Activated CD4-positive, alpha-beta T cell treated with anti-CD3 and anti-CD28 coated beads, Interleukin-2, amount 10 ng/mL, durations not matched to agents 7 days and 5 days (primary cell): ENCODE measurements around the gene STK33. TPM values are rescaled to one million over a fixed set of nuclear protein-coding genes. Genes with fewer than 3 reads are reported as not detected.

ENCODE experiments used
- CTCF ChIA-PET: fragments of 350-600 bp; sonication (Branson Sonifier 250); formaldehyde crosslinking; loops from one replicate; lab custom pipeline; 2021; ENCODE audit warnings: antibody characterized with exemption; lab: Charles Lee
- POLR2A ChIA-PET: fragments of 350-600 bp; sonication (Branson Sonifier 250); formaldehyde crosslinking; loops from one replicate; lab custom pipeline; 2021; ENCODE audit warnings: antibody characterized with exemption; lab: Charles Lee
- DNase-seq: peaks from one replicate; pipeline ENCODE4 v3.0.0-alpha.2; 2020
- H3K27ac Mint-ChIP-seq: one replicate; pipeline ENCODE4 v1.8.0; 2021; ENCODE audit warnings: mild to moderate bottlenecking, moderate library complexity, mixed read lengths
- H3K27me3 Mint-ChIP-seq: one replicate; pipeline ENCODE4 v1.8.0; 2021; ENCODE audit warnings: mixed read lengths
- H3K36me3 Mint-ChIP-seq: one replicate; pipeline ENCODE4 v1.8.0; 2021; ENCODE audit warnings: low read depth, mixed read lengths
- H3K4me1 Mint-ChIP-seq: one replicate; pipeline ENCODE4 v1.8.0; 2021; ENCODE audit warnings: mixed read lengths
- H3K4me3 Mint-ChIP-seq: one replicate; pipeline ENCODE4 v1.8.0; 2021; ENCODE audit warnings: mild to moderate bottlenecking, moderate library complexity, mixed read lengths
- H3K9me3 Mint-ChIP-seq: one replicate; pipeline ENCODE4 v1.8.0; 2021; ENCODE audit warnings: mixed read lengths
- total RNA-seq, 2 experiments: library from RNA; stranded (reverse); gene quantifications; one replicate each; pipeline ENCODE4 v1.2.3, GENCODE V29; 2021

STK33 gene
- total RNA-seq, 2 experiments from 2014 or later = 0.79 to 1.1 TPM

DNA sequence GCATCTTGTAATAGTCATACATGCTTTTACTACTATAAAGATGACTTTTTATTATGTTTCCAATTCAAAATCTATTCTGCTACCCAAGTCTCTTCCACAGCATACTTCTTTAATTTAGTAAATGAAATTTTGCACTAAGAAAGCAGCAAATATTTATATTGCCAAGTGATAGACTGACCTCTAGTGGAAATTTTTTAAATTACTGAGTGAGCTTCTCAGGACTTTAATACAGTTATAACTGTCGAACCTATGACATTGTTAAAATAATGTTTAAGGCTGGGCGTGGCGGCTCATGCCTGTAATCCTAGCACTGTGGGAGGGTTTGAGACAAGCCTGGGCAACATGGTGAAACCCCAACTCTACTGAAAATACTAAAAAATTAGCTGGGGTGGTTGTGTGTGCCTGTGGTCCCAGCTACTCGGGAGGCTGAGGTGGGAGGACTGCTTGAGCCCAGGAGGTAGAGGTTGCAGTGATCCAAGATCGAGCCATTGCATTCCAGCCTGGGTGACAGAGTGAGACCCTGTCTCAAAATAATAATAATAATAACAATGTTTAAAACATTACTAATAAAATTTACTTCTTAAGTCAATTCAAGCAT, 27.3 kb downstream of the STK33 start:
- no peak for DNase-seq
- Mint-ChIP-seq H3K36me3 (no peaks in the 10 kb centered on the region), H3K4me3 (no peak overlapping the region), H3K9me3 (no peaks in the 10 kb centered on the region), H3K27ac (no peak overlapping the region), H3K4me1 (no peaks in the 10 kb centered on the region), H3K27me3 (peaks cover 37% of the 10 kb centered on the region)
- CTCF ChIA-PET = interaction anchor here (1.0 to 1.3 kb wide), 3 partner anchors 46 to 374 kb away, joined by 3 read pairs; no protein-coding TSS in a partner anchor
- POLR2A ChIA-PET = no interaction called here

DNA sequence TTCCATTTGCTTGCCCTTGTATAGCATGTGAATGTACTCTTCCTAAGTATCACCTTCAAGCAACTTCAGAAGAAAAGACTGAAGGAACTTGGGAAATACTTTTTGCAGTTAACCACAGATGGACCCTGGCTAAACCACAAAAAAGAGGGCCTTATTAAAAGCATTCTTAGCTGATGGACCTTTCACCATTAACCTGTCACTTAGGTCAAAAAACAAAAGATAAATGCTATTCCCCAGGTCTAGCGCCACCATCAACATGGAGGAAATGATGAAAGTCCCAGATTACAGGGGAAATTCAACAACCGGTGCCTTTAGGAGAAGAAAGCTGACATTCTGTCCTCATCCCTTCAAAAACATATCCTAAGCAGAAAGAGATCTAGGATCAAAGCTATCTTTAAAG, 29.5 kb downstream of the STK33 start:
- ChIA-PET POLR2A (no interaction called here), CTCF (no interaction called here)
- Mint-ChIP-seq H3K27ac (no peak overlapping the region), H3K4me1 (no peaks in the 10 kb centered on the region), H3K36me3 (no peaks in the 10 kb centered on the region), H3K4me3 (no peak overlapping the region), H3K27me3 (peaks cover 38% of the 10 kb centered on the region), H3K9me3 (peaks cover 3% of the 10 kb centered on the region)
- no peak for DNase-seq

DNA sequence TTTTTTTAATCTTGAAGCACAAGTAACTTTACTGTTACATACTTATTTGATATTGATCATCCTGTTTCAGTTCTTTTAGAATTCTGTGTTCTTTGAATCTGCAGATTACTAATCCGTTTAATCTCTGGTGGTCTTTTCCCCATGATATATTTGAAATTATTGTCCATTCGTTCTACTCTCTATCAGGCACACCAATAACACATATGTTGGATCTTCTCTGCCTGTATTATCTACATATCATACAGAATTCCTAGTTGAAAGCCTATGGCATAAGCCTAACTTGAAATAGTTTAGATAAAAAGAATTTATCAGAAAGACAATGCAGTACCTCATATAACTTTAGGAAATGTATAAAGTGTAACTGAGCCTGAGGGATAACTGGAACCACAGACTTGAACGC, 32.6 kb downstream of the STK33 start:
- Mint-ChIP-seq H3K9me3 (peaks cover 3% of the 10 kb centered on the region), H3K36me3 (no peaks in the 10 kb centered on the region), H3K4me1 (no peaks in the 10 kb centered on the region), H3K27me3 (peaks cover 41% of the 10 kb centered on the region), H3K4me3 (no peak overlapping the region), H3K27ac (no peak overlapping the region)
- CTCF ChIA-PET = no interaction called here
- POLR2A ChIA-PET = no interaction called here
- no peak for DNase-seq

DNA sequence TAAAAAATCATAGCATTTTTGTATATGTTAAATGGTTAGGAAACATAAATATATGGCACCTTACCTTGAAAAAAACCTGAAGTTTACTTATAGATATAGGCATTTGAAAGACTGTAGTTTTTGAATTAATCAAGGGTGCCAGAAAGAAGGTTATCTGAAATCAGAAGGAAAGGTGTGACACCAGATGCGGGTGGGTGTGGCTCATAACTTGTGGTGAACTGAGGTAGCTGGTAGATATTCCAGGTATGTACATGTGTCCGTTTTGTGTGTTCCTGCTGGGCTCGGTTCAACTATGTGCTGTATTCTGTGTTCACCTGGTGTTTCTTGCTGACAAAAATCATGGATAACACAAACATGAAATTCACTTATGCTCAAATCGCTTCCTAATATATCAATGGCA, 35.6 kb downstream of the STK33 start:
- no peaks in the 10 kb centered on the region for H3K4me1 Mint-ChIP-seq
- POLR2A ChIA-PET = no interaction called here
- DNase-seq = no peak
- H3K9me3 Mint-ChIP-seq = peaks cover 3% of the 10 kb centered on the region
- H3K36me3 Mint-ChIP-seq = no peaks in the 10 kb centered on the region
- no peak overlapping the region for H3K4me3 Mint-ChIP-seq
- H3K27ac Mint-ChIP-seq = no peak overlapping the region
- CTCF ChIA-PET = no interaction called here
- peaks cover 36% of the 10 kb centered on the region for H3K27me3 Mint-ChIP-seq

DNA sequence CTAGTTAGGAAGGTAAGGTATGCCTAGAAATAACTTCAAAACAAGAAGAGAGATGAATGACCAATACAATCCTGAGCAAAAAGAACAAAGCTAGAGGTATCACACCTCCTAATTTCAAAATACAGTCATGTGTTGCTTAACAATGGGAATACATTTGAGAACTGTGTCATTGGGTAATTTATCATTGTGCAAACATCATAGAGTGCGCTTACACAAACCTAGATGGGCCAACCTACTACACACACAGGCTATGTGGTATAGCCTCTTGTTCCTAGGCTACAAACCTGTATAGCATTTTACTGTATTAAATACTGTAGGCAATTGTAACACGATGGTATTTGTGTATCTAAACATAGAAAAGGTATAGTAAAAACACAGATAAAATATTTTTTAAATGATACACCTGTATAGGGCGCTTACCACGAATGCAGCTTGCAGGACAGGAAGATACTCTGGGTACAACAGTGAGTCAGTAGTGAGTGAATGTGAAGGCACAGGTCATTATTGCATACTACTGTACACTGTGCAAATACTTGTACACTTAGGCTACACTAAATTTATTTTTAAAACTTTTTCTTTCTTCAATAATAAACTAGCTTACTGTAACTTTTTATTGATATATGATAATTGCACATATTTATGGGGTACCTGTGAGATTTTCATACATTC, 48.2 kb downstream of the STK33 start:
- H3K4me3 Mint-ChIP-seq = no peak overlapping the region
- peaks cover 18% of the 10 kb centered on the region for H3K27me3 Mint-ChIP-seq
- H3K36me3 Mint-ChIP-seq = no peaks in the 10 kb centered on the region
- ChIA-PET POLR2A (no interaction called here), CTCF (no interaction called here)
- no peak for DNase-seq
- no peak overlapping the region for H3K27ac Mint-ChIP-seq
- peaks cover 5% of the 10 kb centered on the region for H3K9me3 Mint-ChIP-seq
- H3K4me1 Mint-ChIP-seq = no peaks in the 10 kb centered on the region

DNA sequence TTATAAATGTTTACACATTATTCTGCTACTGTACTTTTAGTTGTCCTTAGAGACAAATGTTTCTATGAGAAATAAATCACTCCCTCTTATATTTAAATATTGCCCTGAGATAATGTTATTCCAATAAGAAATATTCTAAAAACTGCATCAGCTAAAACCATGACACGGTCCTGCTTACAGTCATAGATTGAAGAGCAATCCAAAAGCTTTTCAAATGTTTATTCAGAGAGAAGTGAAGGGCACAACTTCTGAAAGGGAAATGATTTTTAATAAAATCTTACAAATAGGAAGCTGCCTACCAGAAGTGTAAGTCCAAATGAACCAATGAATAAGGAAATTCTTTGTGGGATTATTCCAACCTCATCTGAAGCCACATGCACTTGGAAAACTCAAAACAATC, 49.2 kb downstream of the STK33 start:
- Mint-ChIP-seq H3K27me3 (peaks cover 14% of the 10 kb centered on the region), H3K9me3 (peaks cover 5% of the 10 kb centered on the region), H3K36me3 (no peaks in the 10 kb centered on the region), H3K27ac (no peak overlapping the region), H3K4me3 (no peak overlapping the region), H3K4me1 (no peaks in the 10 kb centered on the region)
- no peak for DNase-seq
- POLR2A ChIA-PET = no interaction called here
- CTCF ChIA-PET = no interaction called here

DNA sequence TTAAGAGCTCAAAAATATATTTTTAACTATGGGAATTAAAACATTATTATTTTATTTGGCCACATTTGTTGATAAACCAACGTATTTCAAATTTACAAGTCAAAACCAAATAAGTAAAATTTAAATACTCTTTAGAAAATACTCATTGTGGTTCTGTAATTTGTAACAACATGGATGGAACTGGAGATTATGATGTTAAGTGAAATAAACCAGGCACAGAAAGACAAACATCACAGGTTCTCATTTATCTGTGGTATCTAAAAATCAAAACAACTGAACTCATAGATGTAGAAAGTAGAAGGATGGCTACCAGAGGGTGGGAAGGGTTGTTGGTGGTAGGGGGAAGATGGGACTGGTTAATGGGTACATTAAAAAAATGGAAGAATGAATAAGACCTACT, 50.8 kb downstream of the STK33 start:
- ChIA-PET POLR2A (no interaction called here), CTCF (no interaction called here)
- H3K36me3 Mint-ChIP-seq = no peaks in the 10 kb centered on the region
- no peak for DNase-seq
- H3K27ac Mint-ChIP-seq = no peak overlapping the region
- no peaks in the 10 kb centered on the region for H3K4me1 Mint-ChIP-seq
- H3K27me3 Mint-ChIP-seq = peaks cover 8% of the 10 kb centered on the region
- peaks cover 5% of the 10 kb centered on the region for H3K9me3 Mint-ChIP-seq
- H3K4me3 Mint-ChIP-seq = no peak overlapping the region

DNA sequence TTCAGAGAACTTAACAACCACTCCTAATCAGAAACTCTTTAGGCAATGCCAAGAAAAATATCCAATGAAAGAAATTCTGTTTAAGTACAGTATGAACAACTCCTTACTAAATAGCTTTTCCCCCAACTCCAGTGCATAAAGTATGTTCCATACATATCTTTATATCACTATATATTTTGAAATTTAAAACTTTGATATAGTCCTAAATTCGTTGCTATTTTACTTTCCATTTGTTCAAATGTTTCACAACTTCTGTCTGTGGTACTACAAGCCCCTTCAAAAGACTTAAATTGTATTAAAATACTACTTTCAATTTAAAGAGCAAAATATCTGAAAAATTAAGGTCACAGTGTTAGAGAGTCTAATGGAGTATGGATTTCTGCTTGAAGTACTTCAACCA, 52.6 kb downstream of the STK33 start:
- no peak for DNase-seq
- H3K9me3 Mint-ChIP-seq = no peaks in the 10 kb centered on the region
- no peaks in the 10 kb centered on the region for H3K4me1 Mint-ChIP-seq
- H3K27me3 Mint-ChIP-seq = peaks cover 8% of the 10 kb centered on the region
- H3K27ac Mint-ChIP-seq = no peak overlapping the region
- H3K4me3 Mint-ChIP-seq = no peak overlapping the region
- ChIA-PET POLR2A (no interaction called here), CTCF (no interaction called here)
- no peaks in the 10 kb centered on the region for H3K36me3 Mint-ChIP-seq

DNA sequence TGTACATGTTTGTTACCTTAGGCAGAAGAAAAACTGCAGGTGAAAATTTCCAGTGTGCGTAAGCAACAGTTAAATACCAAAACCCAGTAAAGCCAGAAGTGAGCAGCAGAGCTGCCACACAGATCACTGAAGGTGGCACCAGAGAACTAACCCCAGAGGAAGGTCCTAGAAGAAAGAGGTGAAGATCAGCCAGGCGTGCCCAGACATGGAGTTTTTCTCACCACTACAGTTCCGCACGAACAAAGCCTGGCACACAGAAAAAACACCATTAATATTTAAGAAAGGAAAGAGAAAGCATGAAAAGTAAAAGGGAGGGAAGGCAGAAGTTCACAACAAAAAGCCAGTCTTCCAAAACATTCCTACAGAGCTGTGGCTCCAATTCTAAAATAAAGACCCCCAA, 60.7 kb downstream of the STK33 start:
- Mint-ChIP-seq H3K27ac (no peak overlapping the region), H3K4me3 (no peak overlapping the region)
- no peak for DNase-seq

DNA sequence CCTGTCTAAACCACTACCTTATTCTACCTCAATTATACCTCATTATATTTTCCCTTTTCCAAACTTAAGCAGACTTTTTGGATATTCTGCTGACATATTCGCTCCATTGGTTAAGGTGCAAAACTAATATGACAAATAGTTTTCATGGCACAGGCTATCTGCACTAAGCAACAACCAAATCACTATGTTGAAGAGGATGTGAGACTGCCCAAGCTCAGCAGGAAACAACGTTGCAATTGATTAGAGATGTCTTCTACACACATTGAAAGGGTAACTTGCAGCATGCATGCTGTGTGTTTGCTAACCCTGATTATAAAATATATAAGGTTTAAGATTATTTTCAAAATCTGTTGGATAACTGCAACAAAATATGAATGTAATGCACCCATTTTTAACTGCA, 61.6 kb downstream of the STK33 start:
- H3K4me1 Mint-ChIP-seq = no peaks in the 10 kb centered on the region
- no peaks in the 10 kb centered on the region for H3K9me3 Mint-ChIP-seq
- CTCF ChIA-PET = no interaction called here
- no peak overlapping the region for H3K4me3 Mint-ChIP-seq
- POLR2A ChIA-PET = no interaction called here
- H3K27me3 Mint-ChIP-seq = peaks cover 8% of the 10 kb centered on the region
- H3K27ac Mint-ChIP-seq = no peak overlapping the region
- no peak for DNase-seq
- no peaks in the 10 kb centered on the region for H3K36me3 Mint-ChIP-seq

More for the DNA sequence above, 60.7 kb downstream of the STK33 start:
- Mint-ChIP-seq H3K36me3 (no peaks in the 10 kb centered on the region), H3K9me3 (no peaks in the 10 kb centered on the region), H3K4me1 (no peaks in the 10 kb centered on the region), H3K27me3 (peaks cover 8% of the 10 kb centered on the region)
- CTCF ChIA-PET = no interaction called here
- POLR2A ChIA-PET = no interaction called here

DNA sequence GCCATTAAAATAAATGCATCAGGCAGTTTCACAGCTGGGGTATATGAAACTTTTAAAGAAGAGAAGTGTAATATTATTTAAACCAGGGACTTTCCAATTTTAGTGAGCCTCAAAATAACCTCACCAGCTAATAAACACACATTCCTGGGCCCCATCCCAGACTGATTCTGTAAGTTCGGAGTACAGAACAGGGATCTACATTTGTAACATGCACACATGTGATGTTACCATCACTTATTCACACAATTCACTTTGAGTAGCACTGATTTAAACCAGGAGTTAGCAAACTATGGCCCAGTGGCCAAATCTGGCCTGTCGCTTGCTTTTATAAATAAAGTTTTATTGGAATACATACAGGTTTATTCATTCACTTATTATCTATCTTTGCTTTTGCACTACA, 62.0 kb downstream of the STK33 start:
- CTCF ChIA-PET = no interaction called here

DNA sequence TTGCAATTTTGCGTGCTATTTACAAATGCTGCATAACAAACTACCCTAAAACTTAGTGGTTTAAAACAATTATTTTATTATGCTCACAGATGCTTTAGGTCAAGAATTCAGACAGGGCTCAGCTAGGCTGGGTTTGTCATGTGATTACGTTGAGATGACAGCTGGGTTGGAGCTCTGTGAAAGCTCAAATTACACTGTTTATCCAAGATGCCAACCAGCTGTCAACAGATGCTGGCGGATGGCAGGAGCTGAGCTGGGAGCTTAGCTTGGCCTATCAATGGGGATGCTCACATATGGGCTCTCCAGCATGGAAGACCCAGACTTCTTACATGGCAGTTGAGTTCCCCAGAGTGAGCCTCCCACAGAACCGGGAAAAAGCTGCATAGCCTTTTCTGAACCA, 62.7 kb downstream of the STK33 start:
- Mint-ChIP-seq H3K27ac (no peak overlapping the region), H3K4me3 (no peak overlapping the region), H3K27me3 (peaks cover 8% of the 10 kb centered on the region), H3K36me3 (no peaks in the 10 kb centered on the region), H3K4me1 (no peaks in the 10 kb centered on the region), H3K9me3 (no peaks in the 10 kb centered on the region)
- ChIA-PET CTCF (no interaction called here), POLR2A (interaction anchor here (0.7 kb wide), 1 partner anchor 654 kb away, joined by 3 read pairs; no protein-coding TSS in a partner anchor)
- DNase-seq = no peak

More for the DNA sequence above, 62.0 kb downstream of the STK33 start:
- H3K9me3 Mint-ChIP-seq = no peaks in the 10 kb centered on the region
- no peak overlapping the region for H3K27ac Mint-ChIP-seq
- DNase-seq = no peak
- H3K4me3 Mint-ChIP-seq = no peak overlapping the region
- H3K27me3 Mint-ChIP-seq = peaks cover 8% of the 10 kb centered on the region
- H3K4me1 Mint-ChIP-seq = no peaks in the 10 kb centered on the region
- H3K36me3 Mint-ChIP-seq = no peaks in the 10 kb centered on the region
- POLR2A ChIA-PET = no interaction called here

DNA sequence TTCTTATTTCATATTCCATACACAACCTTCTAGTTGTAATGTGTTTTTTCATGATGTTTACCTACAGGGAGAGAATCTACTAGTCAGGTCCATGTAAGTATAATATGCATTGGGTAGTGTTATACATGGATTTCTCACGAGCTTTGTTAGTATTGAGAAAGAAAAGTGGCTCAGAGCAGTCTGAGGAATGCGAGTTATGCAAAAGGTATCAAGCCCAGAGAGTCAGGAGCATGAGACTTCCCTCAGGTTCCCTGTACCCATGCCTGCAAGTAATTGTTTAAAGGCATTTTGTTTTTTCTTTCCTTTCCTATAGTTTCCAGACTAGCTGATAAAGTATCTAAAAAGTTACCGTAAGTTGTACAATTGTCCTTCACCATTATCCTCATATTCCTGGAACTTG, 66.1 kb downstream of the STK33 start:
- H3K4me3 Mint-ChIP-seq = no peak overlapping the region
- no peak overlapping the region for H3K27ac Mint-ChIP-seq
- CTCF ChIA-PET = interaction anchor here (0.8 kb wide), 1 partner anchor 24 kb away, joined by 3 read pairs; no protein-coding TSS in a partner anchor
- H3K36me3 Mint-ChIP-seq = no peaks in the 10 kb centered on the region
- H3K4me1 Mint-ChIP-seq = no peaks in the 10 kb centered on the region
- no peaks in the 10 kb centered on the region for H3K9me3 Mint-ChIP-seq
- DNase-seq = no peak
- no peaks in the 10 kb centered on the region for H3K27me3 Mint-ChIP-seq
- POLR2A ChIA-PET = no interaction called here

DNA sequence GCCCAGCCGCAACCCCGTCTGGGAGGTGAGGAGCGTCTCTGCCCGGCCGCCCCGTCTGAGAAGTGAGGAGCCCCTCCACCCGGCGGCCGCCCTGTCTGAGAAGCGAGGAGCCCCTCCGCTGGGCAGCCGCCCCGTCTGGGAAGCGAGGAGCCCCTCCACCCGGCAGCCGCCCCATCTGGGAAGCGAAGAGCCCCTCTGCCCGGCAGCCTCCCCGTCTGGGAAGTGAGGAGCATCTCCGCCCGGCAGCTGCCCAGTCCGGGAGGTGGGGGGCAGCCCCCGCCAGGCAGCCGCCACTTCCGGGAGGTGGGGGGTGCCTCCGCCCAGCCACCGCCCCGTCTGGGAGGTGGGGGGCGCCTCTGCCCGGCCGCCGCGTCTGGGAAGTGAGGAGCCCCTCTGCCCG, 70.6 kb downstream of the STK33 start:
- Mint-ChIP-seq H3K27me3 (peaks cover 3% of the 10 kb centered on the region), H3K27ac (no peak overlapping the region), H3K4me1 (no peaks in the 10 kb centered on the region), H3K36me3 (no peaks in the 10 kb centered on the region), H3K9me3 (no peaks in the 10 kb centered on the region), H3K4me3 (no peak overlapping the region)
- DNase-seq = no peak
- POLR2A ChIA-PET = no interaction called here
- CTCF ChIA-PET = no interaction called here
